Kasumi-1 (cell line): ENCODE measurements around the gene RNF126.
"Not testable (repeated sequence)": the region's sequence is repeated elsewhere in the genome, so short reads cannot be mapped to it uniquely, and the experiment has no call there.

Source experiments
- DNase-seq, 2 experiments: peaks; one replicate each; lab custom pipeline; 2025; lab: John Stamatoyannopoulos, UW

RNF126 gene

GRCh38 chr19:611481-611868 is 51.5 kb downstream of the RNF126 start:
- no peak for DNase-seq

GRCh38 chr19:610801-611480 is 52.1 kb downstream of the RNF126 start:
- DNase-seq = peak; percentile 77 to 85

- DNase-seq = peak; percentile 49 to 66
Observed at GRCh38 chr19:610071-610800, 52.8 kb downstream of the RNF126 start.

- DNase-seq = no peak
Observed at GRCh38 chr19:609004-609346, 54.0 kb downstream of the RNF126 start.

- DNase-seq = no peak
Observed at GRCh38 chr19:608155-609003, 54.6 kb downstream of the RNF126 start.

- no peak for DNase-seq
Observed at GRCh38 chr19:607301-608154, 55.5 kb downstream of the RNF126 start.

GRCh38 chr19:605061-605971 is 57.7 kb downstream of the RNF126 start:
- DNase-seq = peak in 1 of 2 experiments; percentile 12

GRCh38 chr19:604355-604754 is 58.7 kb downstream of the RNF126 start:
- no peak for DNase-seq

GRCh38 chr19:603779-604178 is 59.2 kb downstream of the RNF126 start:
- DNase-seq = not testable (repeated sequence)

- not testable (repeated sequence) for DNase-seq
Observed at GRCh38 chr19:603302-603639, 59.7 kb downstream of the RNF126 start.

GRCh38 chr19:602391-603301 is 60.4 kb downstream of the RNF126 start:
- DNase-seq = no peak

- no peak for DNase-seq
Observed at GRCh38 chr19:601790-602189, 61.2 kb downstream of the RNF126 start.

- DNase-seq = no peak
Observed at GRCh38 chr19:601310-601709, 61.7 kb downstream of the RNF126 start.
